RPMI7951 (cell line): ENCODE data around the gene ALX4. TPM values are rescaled to one million over a fixed set of nuclear protein-coding genes. Genes with fewer than 3 reads are reported as not detected.

Source experiments
- DNase-seq: peaks from one replicate; pipeline ENCODE4 v3.0.0-alpha.2; 2012; ENCODE audit warnings: low read depth
- total RNA-seq: library from RNA; depleted of rRNA; stranded (reverse); fragments of >200 nt; shearing (Covaris generic); gene quantifications from 2 replicates; pipeline ENCODE4 v1.2.3, GENCODE V29; 2014

ALX4 gene
- total RNA-seq, 1 experiment from 2014 or later, result not detected

DNA sequence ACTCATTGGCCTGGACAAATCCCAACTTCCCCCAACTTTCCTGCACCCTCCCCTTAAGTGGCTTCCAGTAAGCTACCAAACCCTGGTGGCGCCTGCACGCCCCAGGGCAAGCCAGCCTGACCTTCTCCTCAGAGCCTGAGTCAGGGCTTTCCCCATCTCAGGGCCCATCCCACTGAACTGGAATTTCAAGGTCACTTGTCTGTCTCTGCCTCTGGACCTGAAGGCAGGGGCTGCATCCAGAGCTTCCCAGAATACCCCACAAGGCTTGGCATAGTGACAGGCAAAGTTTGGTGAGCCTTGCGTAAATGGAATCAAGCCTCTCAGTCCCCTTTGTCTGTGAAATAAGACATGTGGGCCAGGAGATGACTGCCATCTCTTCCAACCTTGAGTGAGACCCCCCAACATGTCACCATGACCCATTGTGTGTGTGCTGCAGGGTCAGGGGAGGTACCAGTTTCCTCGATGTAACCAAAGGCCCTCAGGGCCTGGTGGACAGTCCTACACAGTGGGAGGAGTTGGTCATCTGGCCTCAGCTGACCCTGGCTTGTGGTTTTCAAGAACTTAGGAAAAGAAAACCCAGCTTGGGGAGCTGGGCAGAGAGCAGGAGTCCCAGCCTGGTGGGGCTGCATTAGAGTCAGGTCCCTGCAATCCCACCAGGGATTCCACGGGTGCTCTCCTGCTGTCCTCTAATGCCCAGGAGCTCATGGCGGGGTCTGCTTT lies 8.9 kb downstream of the ALX4 start:
- DNase-seq, result peak; percentile 91

DNA sequence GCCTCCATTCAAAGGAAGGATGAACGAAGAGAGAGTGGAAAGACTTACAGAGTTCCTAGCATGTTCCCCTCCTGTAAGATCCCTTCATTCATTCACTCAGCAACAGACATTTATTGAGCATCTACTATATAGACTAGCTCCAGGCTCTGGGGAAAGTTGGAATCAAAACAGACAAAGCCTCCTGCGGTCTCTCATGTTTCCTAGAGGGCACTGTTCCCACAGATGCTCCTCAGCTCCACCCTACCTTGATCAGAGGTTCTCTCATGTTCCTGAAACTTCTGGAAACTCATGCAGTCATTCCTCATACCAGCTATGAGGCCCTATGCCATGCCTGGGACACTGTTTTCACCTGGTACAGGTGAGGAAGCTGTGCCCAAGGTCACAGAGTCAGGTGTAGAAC lies 11.1 kb downstream of the ALX4 start:
- no peak for DNase-seq

DNA sequence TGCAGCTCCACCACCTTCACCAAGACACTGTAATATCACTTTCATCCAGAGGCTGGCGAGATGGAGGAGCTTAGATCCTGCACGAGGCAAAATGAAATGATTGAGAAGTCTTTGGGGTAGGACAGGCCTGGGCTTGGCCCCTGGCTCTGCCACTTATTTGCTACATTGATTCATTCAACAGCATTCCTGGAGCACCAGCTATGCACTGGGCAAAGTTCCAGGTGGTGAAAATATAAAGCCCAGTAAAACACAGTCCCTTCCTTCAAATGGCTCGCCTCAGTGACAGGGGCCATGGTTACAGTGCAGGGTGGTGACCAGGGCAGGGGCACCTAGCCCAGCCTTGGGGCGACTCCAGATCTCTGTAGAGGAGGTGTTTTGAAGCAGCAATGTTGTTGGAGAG lies 19.7 kb downstream of the ALX4 start:
- DNase-seq, result no peak

DNA sequence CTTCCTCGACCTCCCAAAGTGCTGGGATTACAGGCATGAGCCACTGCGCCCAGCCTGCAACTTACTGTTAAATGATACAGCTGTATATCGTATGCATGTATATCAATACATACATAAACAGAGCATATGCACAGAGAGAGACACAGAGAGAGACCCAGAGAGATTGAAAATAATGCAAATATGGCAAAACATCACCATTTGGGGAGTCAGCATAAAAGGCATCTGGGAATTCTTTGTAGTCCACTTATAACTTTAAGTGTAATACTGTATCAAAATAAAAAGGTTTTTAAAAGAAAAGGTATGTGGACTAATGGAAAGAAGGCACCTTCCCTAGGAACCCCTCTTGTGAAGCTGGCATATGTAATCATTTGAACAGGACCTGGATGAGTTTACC lies 21.8 kb downstream of the ALX4 start:
- no peak for DNase-seq

DNA sequence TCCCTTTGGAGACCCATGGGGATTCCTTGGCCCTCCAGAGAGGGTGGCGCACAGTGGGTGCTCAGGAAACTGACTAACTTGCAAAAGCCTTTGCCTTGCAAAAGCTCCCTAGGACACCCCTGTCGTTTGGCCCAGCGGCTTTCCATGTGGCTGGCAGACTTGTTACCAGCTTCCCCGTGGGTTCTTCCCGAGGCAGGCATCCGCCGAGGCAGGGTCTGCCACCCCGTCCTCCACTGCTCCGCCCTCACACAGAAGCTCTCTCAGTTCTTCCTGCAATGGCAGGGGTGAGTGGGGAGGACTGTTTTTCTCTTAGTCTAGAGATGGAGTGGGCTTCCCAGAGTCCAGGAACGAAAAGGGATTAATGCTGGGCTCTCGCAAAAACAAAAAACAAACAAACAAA lies 23.0 kb downstream of the ALX4 start:
- DNase-seq, result no peak

DNA sequence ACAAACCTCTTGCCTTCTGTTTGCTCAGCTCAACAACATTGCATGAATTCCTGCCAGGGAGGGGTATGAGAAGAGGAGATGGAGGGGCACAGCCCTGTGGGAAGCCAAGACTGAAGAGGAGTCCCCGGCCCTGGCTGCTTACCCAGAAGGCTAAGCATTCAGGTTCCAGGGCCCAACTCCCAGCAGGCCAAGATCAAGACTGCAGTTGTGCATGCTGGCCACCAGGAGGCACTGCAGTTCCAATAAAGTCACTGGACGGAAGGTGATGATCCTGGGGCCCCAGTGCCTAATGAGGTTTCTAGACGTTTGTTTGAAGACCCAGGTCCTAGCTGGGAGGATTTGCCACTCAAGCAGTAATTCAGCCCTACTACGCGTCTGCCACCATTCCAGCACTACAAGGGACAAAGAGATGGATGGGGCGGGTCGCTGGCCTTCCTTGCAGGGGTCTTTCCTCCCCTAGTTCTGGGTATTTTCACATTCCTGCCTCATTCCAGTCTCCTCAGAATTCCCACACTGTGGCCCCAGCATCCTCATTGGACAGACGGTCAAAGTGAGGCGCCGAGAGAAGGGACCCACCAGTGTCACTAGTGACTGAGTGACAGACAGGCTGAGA lies 23.6 kb downstream of the ALX4 start:
- peak; percentile 34 for DNase-seq

DNA sequence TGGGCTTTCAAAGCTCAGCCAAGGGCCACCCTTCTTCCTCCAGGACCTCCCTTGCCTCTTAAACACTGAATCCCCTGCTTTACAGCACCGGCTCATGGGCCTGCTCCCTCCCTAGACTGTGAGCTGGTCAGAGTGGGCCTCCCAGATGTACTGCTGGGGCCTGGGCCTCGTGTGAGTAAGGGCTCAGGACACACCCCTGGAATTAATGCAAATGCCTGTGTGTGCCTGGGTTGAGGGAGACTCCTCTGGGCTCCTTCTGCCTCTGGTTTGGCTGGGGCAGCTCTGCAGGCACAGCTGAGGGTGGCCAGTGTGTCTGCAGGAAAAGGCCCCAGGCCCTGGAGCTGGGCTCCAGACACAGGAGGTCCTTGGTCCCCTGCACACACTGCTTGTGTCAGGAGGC lies 24.2 kb downstream of the ALX4 start:
- DNase-seq, result no peak

DNA sequence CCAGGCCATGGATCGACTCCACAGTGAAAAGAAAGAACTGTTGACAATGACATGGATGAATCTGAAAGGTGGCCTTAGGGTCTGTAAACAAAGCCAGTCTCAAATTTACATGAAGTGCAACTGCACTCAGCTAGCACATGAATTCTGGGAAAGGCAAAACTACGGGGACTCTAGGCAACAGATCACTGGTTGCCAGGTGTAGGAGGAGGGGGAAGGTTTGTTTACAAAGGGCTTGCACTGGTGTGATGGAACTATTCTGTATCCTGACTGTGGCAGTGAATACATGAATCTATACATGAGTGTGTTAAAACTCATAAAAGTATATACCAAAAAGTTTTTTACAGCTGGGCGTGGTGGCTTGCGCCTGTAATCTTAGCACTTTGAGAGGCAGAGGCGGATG lies 27.3 kb downstream of the ALX4 start:
- no peak for DNase-seq

DNA sequence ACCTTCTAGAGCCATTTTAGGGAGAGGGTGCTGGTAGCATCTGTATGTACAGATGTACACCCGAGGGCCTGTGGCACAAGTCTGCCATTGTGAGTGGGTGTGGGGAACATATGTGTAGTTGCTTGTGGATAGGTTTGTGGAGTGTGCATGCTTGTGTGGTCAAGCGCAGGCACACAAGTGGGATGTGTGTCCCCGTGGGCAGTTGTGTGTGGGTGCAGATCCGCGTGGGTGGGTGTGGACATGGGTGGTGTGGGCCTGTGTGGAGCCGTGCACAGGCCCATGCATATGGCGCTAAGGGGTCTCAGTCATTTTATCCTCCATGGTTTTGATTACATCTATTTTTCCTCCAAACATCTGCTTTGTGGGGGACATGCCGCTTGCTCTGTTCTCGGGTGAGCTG lies 28.8 kb downstream of the ALX4 start:
- no peak for DNase-seq

DNA sequence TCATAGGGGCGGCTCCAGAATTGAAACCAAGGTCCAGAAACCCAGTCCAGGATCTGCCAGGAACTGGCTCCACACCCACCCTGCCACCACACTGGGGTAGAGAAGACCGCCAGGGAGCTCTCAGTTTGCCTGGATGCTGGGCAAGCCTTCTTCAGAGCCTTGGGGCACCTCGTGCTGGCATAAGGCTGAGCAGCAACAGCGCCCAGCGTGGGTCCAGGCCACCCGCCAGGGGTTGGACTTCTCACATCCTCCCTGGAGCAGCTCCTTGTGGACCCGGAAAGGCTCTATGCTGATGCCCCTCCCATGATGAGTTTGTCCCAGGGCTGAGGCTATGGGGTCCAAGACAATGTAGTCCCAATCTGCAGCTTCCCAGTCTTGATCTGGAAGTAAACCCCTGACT lies 29.7 kb downstream of the ALX4 start:
- DNase-seq, result no peak

DNA sequence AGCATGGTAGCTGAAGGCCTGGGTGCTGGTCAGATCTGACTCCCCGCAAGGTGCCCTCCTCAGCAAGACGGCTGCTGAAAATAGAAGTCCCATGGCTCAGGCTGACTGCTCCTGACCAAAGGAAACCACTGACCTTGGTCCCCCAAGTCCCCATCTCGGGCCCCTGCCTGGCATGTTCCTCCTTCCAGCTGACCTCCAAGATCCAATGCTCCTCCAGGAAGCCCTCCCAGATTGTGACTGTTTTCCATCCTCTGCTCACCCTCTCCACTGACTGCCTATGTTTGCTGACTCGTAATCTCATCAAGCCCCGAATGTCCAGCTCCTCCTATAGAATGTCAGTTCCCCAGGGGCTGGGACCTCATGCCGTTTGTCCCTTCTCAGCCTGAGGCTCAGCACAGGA lies 30.5 kb downstream of the ALX4 start:
- no peak for DNase-seq

DNA sequence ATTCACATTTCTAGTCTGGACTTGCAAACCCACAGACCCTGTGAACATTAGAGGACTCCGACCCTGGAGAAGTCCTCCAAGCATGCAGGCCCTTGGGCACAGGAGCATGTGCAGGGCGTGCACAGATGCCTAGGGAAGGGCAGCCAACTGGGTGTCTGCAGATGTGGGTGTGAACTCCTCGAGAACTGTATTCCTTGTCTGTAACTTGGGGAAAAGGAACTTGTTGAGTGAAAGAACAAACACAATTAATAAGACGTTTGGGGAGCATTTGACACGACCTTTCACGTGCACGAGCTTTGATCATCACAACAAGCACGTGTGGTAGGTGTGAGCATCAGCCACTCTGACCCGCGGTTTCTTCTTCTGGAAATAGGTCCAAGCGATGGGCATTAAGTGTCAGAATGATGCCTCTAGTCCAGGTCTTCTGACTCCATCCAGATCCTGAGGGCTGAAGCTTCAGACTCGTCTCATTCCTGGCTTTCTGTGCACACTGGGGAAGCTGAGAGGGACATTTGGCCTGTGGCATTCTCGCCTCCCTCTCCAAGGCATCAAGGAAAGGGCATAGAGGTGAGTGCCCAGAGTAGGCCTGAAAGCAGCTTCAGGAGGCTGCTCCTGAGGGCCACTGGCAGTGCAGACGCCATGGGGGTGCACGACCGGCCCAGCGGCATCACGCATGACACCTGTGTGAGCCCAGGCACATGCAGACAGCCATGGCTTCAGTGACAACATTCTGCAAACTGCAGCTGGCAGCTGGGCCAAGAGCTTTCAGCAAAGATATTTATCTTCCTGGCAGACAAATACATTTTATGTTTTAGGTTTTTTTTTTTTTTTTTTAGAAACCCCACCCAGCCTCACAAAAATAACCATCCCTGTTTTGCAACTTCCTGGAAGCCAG lies 32.5 kb downstream of the ALX4 start:
- DNase-seq, result no peak

DNA sequence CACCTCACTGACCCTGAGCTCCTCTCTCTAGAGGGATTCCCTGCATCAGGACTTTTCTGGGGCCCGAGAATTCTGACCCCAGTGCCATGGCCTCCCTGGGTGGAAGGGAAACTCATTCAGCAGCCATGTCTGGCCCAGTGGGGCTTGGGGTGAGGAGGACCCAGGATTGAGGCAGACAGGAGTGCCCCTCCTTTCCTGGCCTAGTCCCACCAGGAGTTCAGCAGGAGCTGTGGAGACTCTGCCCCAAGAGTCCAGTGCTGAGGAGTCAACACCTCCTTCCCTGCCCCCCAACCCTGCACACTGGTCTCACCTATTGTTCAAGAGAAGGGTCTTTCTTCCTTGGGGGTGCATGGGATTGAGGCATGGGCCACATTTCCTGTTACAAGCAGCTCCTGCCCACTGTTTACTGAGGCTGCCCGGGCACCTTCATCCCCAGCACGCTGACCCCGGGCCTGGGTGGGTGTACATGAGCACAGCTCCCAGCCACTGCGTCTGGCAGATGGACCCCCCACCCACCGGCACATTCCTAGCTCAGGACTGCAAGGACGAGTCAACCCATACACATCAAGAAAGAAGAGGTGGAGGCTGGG lies 33.9 kb downstream of the ALX4 start:
- DNase-seq, result no peak

DNA sequence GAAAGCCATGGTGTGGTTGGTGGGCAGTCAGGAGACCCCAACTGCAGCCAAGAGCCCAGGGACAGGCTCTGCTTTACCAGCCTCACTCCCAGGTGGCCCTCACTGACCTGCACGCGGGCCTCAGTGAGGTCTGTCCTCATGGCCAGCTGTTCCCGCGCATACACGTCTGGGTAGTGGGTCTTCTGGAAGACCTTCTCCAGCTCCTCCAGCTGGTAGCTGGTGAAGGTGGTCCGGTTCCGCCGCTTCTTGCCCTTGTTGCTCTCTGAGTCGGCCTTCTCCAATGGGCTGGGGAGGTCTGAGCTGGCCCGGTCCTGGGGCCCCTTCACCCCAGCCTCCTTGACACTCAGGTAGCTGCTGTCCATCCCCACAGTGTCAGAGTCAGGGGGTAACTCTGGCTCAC lies 34.7 kb downstream of the ALX4 start:
- DNase-seq, result no peak

DNA sequence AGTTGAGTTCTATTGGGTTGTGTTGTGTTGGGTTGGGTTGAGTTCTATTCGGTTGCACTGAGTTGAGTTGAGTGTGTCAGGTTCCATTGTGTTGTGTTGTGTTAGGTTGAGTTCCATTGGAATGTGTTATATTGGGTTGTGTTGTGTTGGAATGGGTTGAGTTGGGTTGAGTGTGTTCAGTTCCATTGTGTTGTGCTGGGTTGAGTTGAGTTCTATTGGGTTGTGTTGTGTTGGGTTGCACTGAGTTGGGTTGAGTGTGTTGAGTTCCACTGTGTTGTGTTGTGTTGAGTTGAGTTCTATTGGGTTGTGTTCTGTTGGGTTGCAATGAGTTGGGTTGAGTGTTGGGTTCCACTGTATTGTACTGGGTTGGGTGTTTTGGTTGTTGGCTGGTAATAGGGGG lies 35.5 kb downstream of the ALX4 start:
- DNase-seq, result no peak

DNA sequence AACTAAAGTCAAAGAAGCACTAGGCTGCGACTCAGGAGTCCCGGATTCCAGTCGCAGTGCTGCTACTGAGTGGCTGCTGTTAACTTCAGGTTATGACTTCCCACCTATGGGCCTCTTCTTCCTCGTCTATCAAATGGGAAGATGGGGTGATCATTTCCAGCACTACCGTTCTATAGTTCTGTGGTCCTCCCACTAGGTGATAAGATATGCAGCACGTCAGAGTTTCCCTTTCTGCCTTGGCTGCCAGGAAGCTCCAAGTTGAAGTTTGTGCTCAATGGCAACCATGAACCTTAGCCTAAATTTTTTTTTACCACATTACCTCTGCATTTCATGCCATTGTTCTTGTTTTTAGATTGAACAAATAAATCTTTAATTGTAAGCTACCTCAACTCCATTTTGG lies 38.7 kb downstream of the ALX4 start:
- no peak for DNase-seq

DNA sequence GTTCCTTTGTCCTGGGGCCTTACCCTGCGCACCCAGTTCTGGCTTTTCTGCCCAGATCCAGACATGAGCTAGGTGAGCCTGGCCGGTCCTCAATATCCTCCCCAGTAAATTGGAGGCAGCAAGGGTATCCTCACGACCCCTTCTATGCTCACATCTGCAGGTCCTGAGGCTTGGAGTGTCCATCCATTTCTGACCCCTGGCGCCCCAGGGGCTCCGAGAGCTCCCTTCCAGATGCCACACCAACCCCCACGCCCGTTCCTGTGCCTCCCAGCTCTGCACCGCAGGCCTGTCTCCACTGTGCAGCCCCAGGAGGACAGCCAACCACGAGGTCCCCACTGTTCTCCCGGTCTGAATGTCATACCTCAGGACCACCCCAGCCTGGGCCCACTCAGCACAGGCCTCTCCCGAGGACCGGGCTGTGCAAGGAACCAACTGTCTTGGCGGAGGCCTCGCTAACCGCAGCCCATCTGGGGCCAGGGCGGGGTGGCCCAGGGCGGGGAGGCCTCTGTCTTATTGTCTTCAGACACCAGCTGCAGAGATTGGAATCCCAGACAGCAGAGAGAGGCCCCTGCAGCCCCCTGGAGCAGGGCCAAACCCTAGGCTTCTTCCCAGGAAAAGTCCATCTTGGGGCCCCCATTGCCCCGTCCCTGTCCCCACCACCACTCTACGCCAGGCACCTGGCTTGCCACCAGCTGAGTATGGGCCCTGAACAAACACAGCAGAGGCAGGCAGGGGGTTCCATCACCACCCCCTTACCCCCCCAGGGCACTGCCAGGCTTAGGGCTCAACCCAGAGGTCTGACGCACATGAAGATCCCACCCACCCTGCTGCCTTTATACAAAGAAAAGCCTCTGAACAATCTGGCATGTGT lies 39.3 kb downstream of the ALX4 start:
- no peak for DNase-seq

DNA sequence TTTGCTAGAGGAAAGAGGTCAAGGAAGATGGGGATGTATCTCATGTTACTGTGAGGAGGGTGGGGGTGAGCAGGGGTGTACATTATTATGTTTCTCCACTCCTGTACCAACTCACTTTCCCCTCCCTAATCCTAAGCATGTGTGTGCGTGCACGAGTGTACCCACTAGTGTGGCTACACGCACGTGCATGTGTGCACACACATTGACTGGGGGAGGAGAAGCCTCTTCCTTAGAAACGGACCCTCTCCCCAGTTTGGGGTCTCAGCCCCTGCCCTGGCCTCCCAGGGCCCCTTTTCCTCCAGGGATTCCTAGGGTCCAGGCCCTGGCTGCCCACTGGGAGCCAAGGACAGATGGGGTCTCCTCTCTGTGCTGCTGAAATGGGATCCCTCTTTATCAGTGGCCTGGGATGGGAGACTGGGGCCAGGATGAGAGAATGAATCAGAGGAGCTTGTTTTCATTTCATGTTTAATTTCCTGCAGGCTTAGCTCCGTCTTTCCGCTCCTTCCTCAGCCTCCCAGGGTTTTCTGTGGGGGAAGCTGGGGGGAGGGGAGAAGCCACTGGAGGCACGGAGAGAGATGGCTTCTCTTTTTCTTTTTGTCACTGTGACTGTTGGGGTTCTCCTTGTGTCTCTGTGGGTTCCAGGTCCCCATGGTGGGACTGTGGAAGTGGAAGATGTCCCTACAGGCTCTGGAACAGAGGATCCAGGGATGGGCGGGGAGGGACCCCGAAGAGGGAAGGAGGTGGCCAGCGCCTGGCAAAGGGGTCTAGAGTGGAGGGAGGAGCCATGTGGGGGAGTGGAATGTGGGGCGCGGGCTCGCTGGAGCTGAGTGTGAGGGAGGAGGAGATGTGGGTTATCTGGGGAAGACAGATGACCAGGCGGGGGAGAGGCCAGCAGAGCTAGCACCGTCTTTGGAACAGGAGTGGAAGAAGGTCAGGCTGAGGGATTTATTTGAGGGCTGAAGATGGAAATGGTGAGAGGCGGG lies 40.3 kb downstream of the ALX4 start:
- no peak for DNase-seq

DNA sequence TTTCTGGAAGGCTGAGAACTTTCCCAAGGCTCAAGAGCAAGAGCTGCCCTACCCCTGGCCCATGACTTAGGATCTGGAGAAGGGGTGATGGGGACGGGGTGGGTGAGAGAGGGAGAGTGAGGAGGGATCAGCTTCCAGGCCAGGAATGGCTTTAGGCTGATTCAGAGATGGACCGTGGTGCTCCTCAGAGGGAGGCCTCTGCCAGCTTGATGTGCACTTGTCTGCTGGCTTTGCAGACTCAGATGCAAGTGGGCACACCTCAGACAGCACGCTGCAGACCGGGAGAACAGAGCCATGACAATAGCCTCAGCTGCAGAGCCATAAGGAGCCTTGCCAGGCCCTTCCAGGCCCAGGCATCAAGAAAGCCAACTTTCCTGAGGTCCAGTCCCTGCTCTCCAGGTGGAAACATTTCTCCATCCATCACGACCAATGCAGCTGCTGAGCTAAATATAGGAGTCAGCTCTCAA lies 41.3 kb downstream of the ALX4 start:
- no peak for DNase-seq
